IMR-90 (cell line): ENCODE measurements around the gene FIBCD1. TPM values are rescaled to one million over a fixed set of nuclear protein-coding genes. Genes with fewer than 3 reads are reported as not detected.

ENCODE experiments used
- ATAC-seq: fragments of 200-7000 bp; cut with Tn5 transposase; 2 replicates; pipeline ENCODE4 v1.9.1; 2020; ENCODE audit warnings: low read depth, mild to moderate bottlenecking, moderate library complexity
- BruUV-seq: library from RNA; stranded (reverse); fragments of 400-500 nt; replicated peaks from 2 replicates; lab custom pipeline; 2021; lab: Mats Ljungman, UMichigan
- CTCF ChIA-PET: fragments of 300-600 bp; formaldehyde crosslinking; extraction: SDS; loops from one replicate; lab custom pipeline; 2021; ENCODE audit warnings: antibody characterized with exemption; lab: Yijun Ruan, JAX
- POLR2A ChIA-PET: fragments of 300-600 bp; sonication (Branson Sonifier 250); formaldehyde crosslinking; loops from one replicate; lab custom pipeline; 2022; ENCODE audit warnings: antibody characterized with exemption; ENCODE audit not compliant: unreplicated experiment; lab: Charles Lee
- DNase-seq: peaks from one replicate; pipeline ENCODE4 v3.0.0; 2013
- H2AFZ ChIP-seq: replicated peaks from 2 replicates; pipeline ENCODE3; 2013; ENCODE audit warnings: low read length, mild to moderate bottlenecking; ENCODE audit not compliant: poor library complexity
- H2AK5ac ChIP-seq: 2 replicates; pipeline ENCODE4 v1.6.1; 2013; ENCODE audit warnings: low read depth, low read length, inconsistent platforms
- H2AK9ac ChIP-seq: replicated peaks from 2 replicates; pipeline ENCODE3; 2013; ENCODE audit warnings: mild to moderate bottlenecking, low read depth, low read length, moderate library complexity; ENCODE audit not compliant: poor library complexity
- H2BK120ac ChIP-seq: 2 replicates; pipeline ENCODE4 v1.6.1; 2013; ENCODE audit warnings: low read depth, low read length, inconsistent platforms
- H2BK15ac ChIP-seq: 3 replicates; pipeline ENCODE4 v1.6.1; 2013; ENCODE audit warnings: low read depth, low read length, inconsistent platforms
- H2BK20ac ChIP-seq: 2 replicates; pipeline ENCODE4 v1.6.1; 2013; ENCODE audit warnings: low read depth, mild to moderate bottlenecking, inconsistent platforms, low read length, moderate library complexity
- H2BK5ac ChIP-seq: 2 replicates; pipeline ENCODE4 v1.6.1; 2013; ENCODE audit warnings: mild to moderate bottlenecking, low read depth, low read length, inconsistent platforms; ENCODE audit not compliant: poor library complexity, severe bottlenecking
- H3K14ac ChIP-seq: replicated peaks from 2 replicates; pipeline ENCODE4 v1.6.1; 2013; ENCODE audit warnings: low read depth, low read length, inconsistent platforms
- H3K18ac ChIP-seq: 2 replicates; pipeline ENCODE4 v1.6.1; 2013; ENCODE audit warnings: low read depth, low read length, control low read depth
- H3K23ac ChIP-seq: 2 replicates; pipeline ENCODE4 v1.6.1; 2013; ENCODE audit warnings: low read depth, low read length, inconsistent platforms
- H3K27ac ChIP-seq: 2 replicates; pipeline ENCODE4 v1.5.1; 2013; ENCODE audit warnings: mild to moderate bottlenecking, control low read depth, low read length; ENCODE audit not compliant: insufficient read depth
- H3K27me3 ChIP-seq: 2 replicates; pipeline ENCODE4 v1.6.1; 2013; ENCODE audit warnings: low read length; ENCODE audit not compliant: control insufficient read depth, insufficient read depth
- H3K36me3 ChIP-seq: 2 replicates; pipeline ENCODE4 v1.6.1; 2013; ENCODE audit warnings: low read length, mixed read lengths; ENCODE audit not compliant: control insufficient read depth, insufficient read depth
- H3K4ac ChIP-seq: 2 replicates; pipeline ENCODE4 v1.6.1; 2013; ENCODE audit warnings: low read depth, low read length, inconsistent platforms
- H3K4me1 ChIP-seq: 2 replicates; pipeline ENCODE4 v1.6.1; 2013; ENCODE audit warnings: low read length, mixed read lengths; ENCODE audit not compliant: control insufficient read depth, insufficient read depth
- H3K4me2 ChIP-seq: 2 replicates; pipeline ENCODE4 v1.6.1; 2013; ENCODE audit warnings: low read depth, mild to moderate bottlenecking, control low read depth, low read length, moderate library complexity
- H3K4me3 ChIP-seq: 2 replicates; pipeline ENCODE4 v1.5.1; 2013; ENCODE audit warnings: low read depth, mild to moderate bottlenecking, control low read depth, low read length, moderate library complexity; ENCODE audit not compliant: insufficient read depth
- H3K56ac ChIP-seq: 2 replicates; pipeline ENCODE4 v1.6.1; 2013; ENCODE audit warnings: low read length, inconsistent platforms; ENCODE audit not compliant: insufficient read depth; ENCODE audit errors: extremely low read depth
- H3K79me1 ChIP-seq, 2 experiments: 2 replicates each; pipeline ENCODE4 v1.6.1; 2013; ENCODE audit warnings: low read length in 2 of 2, inconsistent platforms in 1 of 2, low read depth in 1 of 2
- H3K9ac ChIP-seq: 2 replicates; pipeline ENCODE4 v1.6.1; 2013; ENCODE audit warnings: low read depth, low read length, control low read depth
- H3K9me1 ChIP-seq: 2 replicates; pipeline ENCODE4 v1.6.1; 2013; ENCODE audit warnings: low read length, inconsistent platforms; ENCODE audit not compliant: insufficient read depth
- H3K9me3 ChIP-seq: 2 replicates; pipeline ENCODE4 v1.6.1; 2013; ENCODE audit warnings: low read length; ENCODE audit not compliant: control insufficient read depth, insufficient read depth
- H4K20me1 ChIP-seq: 2 replicates; pipeline ENCODE4 v1.6.1; 2013; ENCODE audit warnings: low read length, inconsistent platforms; ENCODE audit not compliant: insufficient read depth
- H4K5ac ChIP-seq: 2 replicates; pipeline ENCODE4 v1.6.1; 2013; ENCODE audit warnings: mild to moderate bottlenecking, low read depth, low read length, control low read depth
- H4K8ac ChIP-seq, 2 experiments: 2 replicates each; pipeline ENCODE4 v1.6.1; 2013; ENCODE audit warnings: low read depth in 2 of 2, low read length in 2 of 2, control low read depth in 1 of 2, inconsistent platforms in 1 of 2
- H4K91ac ChIP-seq: 2 replicates; pipeline ENCODE4 v1.6.1; 2013; ENCODE audit warnings: low read depth, low read length, inconsistent platforms; ENCODE audit not compliant: insufficient read depth
- CEBPB ChIP-seq: IDR thresholded peaks from 2 replicates; pipeline ENCODE4 v1.6.1; 2012; ENCODE audit warnings: low read depth, low read length, improper control_type of control experiment
- CHD1 ChIP-seq: IDR thresholded peaks from 2 replicates; pipeline ENCODE4 v1.6.1; 2012; ENCODE audit warnings: low read depth, low read length, improper control_type of control experiment
- FOS ChIP-seq: fragments of 150-350 bp; IDR thresholded peaks from 2 replicates; pipeline ENCODE4 v1.6.1; 2016; ENCODE audit warnings: low read depth, low read length
- MXI1 ChIP-seq: IDR thresholded peaks from 2 replicates; pipeline ENCODE4 v1.6.1; 2012; ENCODE audit warnings: low read depth, mild to moderate bottlenecking, low read length, moderate library complexity, borderline replicate concordance
- RFX5 ChIP-seq: IDR thresholded peaks from 2 replicates; pipeline ENCODE4 v1.8.0; 2012; ENCODE audit warnings: low read depth, mild to moderate bottlenecking, low read length, moderate library complexity
- whole genome bisulfite sequencing, 2 experiments: methylation state at CpG; one replicate each; pipeline versions ENCODE4 v1.1.5 to v1.1.7; 2013; ENCODE audit warnings: missing lambda C conversion rate in 2 of 2; ENCODE audit not compliant: insufficient read length in 1 of 2; ENCODE audit errors: extremely low coverage in 2 of 2; 5-methylcytosine and 5-hydroxymethylcytosine counted together
- dilution Hi-C: fragments of 300-500 bp; cut with HindIII; formaldehyde crosslinking; loops from one replicate; pipeline ENCODE4 v1.14.3; 2018; ENCODE audit warnings: low sequenced_read_pairs; ENCODE audit not compliant: unreplicated experiment
- in situ Hi-C: fragments of 300-500 bp; cut with MboI; formaldehyde crosslinking; loops from 3 replicates; pipeline ENCODE4 v1.14.3; 2019; ENCODE audit warnings: low sequenced_read_pairs, inconsistent platforms, mixed read lengths
- intact Hi-C: fragments of 100-400 bp; cut with micrococcal nuclease; formaldehyde crosslinking; loops from 2 replicates; pipeline ENCODE4 v1.10.0; 2022
- polyA plus RNA-seq, 3 experiments: library from polyadenylated mRNA; depleted of rRNA; stranded (reverse); fragments of >200 nt; gene quantifications; 2 replicates each; pipeline ENCODE4 v1.2.3, GENCODE V29; 2012; ENCODE audit warnings: low replicate concordance in 1 of 3
- total RNA-seq: library from RNA; depleted of rRNA; stranded (reverse); fragments of >200 nt; gene quantifications from 2 replicates; pipeline ENCODE4 v1.2.3, GENCODE V29; 2012
- TF ChIP-seq, protein P1 (sequence below): conservative IDR thresholded peaks from 2 replicates; pipeline ENCODE4 v1.5.1; 2012; ENCODE audit warnings: mild to moderate bottlenecking, low read depth, low read length, improper control_type of control experiment
- TF ChIP-seq, protein P2 (sequence below): fragments of 150-350 bp; IDR thresholded peaks from 2 replicates; pipeline ENCODE4 v1.6.1; 2017; ENCODE audit warnings: mild to moderate bottlenecking, antibody characterized with exemption, low read length, low read depth

Gene FIBCD1
- total and polyA plus RNA-seq, 2 of the 4 experiments (the other 2 are of a cell fraction) = 1.1 to 10.1 TPM

DNA sequence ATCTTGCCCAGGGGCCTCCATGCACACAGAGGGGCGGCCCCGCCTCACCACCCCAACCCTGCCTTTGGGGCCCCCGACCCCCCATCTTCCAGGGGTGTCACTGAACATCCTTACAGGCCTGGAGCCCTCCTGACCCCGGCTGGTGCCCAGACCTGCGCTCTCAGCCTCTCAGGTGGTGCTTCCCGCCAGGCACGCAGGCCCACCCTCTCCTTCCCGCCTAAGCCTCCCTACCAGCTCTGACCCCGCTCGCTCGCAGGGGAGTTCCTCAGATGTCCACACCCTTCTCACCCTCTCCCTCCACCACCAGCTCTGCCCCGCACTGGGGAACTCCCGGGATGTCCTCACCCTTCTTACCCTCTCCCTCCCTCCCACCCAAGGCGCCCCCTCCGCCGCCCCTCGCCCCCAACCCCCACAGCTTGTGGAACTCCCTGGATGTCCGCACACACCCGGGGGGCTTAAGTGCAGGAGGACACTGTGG is 30.1 kb downstream of the FIBCD1 start:
- H4K5ac ChIP-seq = no peak overlapping the region
- H3K9me1 ChIP-seq = no peaks in the 10 kb centered on the region
- H3K27ac ChIP-seq = no peak overlapping the region
- no TSS peak for BruUV-seq
- no peak overlapping the region for H2AK5ac ChIP-seq
- H2BK5ac ChIP-seq = no peak overlapping the region
- no peaks in the 10 kb centered on the region for H3K36me3 ChIP-seq
- DNase-seq (no peak), ATAC-seq (no peak)
- in situ Hi-C loops = no loop called here
- H3K9ac ChIP-seq = no peak overlapping the region
- no peak overlapping the region for H4K91ac ChIP-seq
- no peak overlapping the region for H4K8ac ChIP-seq
- no peak overlapping the region for H3K23ac ChIP-seq
- no peak for TF ChIP-seq MXI1
- TF ChIP-seq, protein P1, sequence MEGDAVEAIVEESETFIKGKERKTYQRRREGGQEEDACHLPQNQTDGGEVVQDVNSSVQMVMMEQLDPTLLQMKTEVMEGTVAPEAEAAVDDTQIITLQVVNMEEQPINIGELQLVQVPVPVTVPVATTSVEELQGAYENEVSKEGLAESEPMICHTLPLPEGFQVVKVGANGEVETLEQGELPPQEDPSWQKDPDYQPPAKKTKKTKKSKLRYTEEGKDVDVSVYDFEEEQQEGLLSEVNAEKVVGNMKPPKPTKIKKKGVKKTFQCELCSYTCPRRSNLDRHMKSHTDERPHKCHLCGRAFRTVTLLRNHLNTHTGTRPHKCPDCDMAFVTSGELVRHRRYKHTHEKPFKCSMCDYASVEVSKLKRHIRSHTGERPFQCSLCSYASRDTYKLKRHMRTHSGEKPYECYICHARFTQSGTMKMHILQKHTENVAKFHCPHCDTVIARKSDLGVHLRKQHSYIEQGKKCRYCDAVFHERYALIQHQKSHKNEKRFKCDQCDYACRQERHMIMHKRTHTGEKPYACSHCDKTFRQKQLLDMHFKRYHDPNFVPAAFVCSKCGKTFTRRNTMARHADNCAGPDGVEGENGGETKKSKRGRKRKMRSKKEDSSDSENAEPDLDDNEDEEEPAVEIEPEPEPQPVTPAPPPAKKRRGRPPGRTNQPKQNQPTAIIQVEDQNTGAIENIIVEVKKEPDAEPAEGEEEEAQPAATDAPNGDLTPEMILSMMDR = no peak
- TF ChIP-seq, protein P2, sequence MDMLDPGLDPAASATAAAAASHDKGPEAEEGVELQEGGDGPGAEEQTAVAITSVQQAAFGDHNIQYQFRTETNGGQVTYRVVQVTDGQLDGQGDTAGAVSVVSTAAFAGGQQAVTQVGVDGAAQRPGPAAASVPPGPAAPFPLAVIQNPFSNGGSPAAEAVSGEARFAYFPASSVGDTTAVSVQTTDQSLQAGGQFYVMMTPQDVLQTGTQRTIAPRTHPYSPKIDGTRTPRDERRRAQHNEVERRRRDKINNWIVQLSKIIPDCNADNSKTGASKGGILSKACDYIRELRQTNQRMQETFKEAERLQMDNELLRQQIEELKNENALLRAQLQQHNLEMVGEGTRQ = no peak
- TF ChIP-seq RFX5 = no peak
- no peak for TF ChIP-seq CHD1
- no peak for TF ChIP-seq FOS
- TF ChIP-seq CEBPB = no peak
- H2BK120ac ChIP-seq = no peak overlapping the region
- intact Hi-C loops = no loop called here
- H2BK15ac ChIP-seq = no peak overlapping the region
- no peak overlapping the region for H2BK20ac ChIP-seq
- no peak overlapping the region for H3K14ac ChIP-seq
- H3K27me3 ChIP-seq = no peaks in the 10 kb centered on the region
- ChIA-PET CTCF (no interaction called here), POLR2A (no interaction called here)
- WGBS, 2 experiments = 95% methylated on average over 4 of the region's 19 CpGs; no CpG with 5 or more reads in 1 of the 2 experiments
- H3K4me2 ChIP-seq = no peak overlapping the region
- H2AFZ ChIP-seq = no peak overlapping the region
- no peaks in the 10 kb centered on the region for H4K20me1 ChIP-seq
- H3K4me3 ChIP-seq = no peak overlapping the region
- peaks cover 6% of the 10 kb centered on the region for H3K4me1 ChIP-seq
- peaks cover 2% of the 10 kb centered on the region; the same call in 1 of the 2 replicates for H3K9me3 ChIP-seq
- H3K56ac ChIP-seq = no peak overlapping the region
- dilution Hi-C loops = no loop called here
- H2AK9ac ChIP-seq = no peak overlapping the region
- no peak overlapping the region for H3K18ac ChIP-seq
- no peak overlapping the region for H3K4ac ChIP-seq
- no peaks in the 10 kb centered on the region for H3K79me1 ChIP-seq
